ENCODE results near the gene EHBP1.

GRCh38 chr2:63049211-63049969 lies 343.9 kb downstream of the EHBP1 start:
- TF ChIP-seq CTCF (IDR thresholded peaks at IDR 0.05), result no peak
- TF ChIP-seq POLR2A (IDR thresholded peaks at IDR 0.05), result no peak
